ENCODE measurements around the gene TMPRSS3. TPM values are rescaled to one million over a fixed set of nuclear protein-coding genes. Genes with fewer than 3 reads are reported as not detected.

TMPRSS3 gene
- total and polyA plus RNA-seq, 9 of the 15 experiments (the other 6 are each of a cell fraction or from before 2014, with no cell fraction given), result 0.07 TPM; not detected in 8

GRCh38 chr21:42431196-42431595, 35.3 kb upstream of the TMPRSS3 start:
- no peaks in the 10 kb centered on the region for H3K36me3 ChIP-seq (ENCODE audit: control insufficient read depth, insufficient read depth, low read length)
- TF ChIP-seq ZC3H11A (IDR thresholded peaks at IDR 0.05; ENCODE audit: low read depth, low read length), result no peak
- TF ChIP-seq EWSR1 (IDR thresholded peaks at IDR 0.05; ENCODE audit: borderline replicate concordance, low read depth, partially characterized antibody), result no peak
- TF ChIP-seq MBD1 (CRISPR knock-in tag; IDR thresholded peaks at IDR 0.05), result no peak
- no peak for TF ChIP-seq MIER1 (IDR thresholded peaks at IDR 0.05; ENCODE audit: low read depth)
- TF ChIP-seq GTF2A2 (tag; IDR thresholded peaks at IDR 0.05), result no peak
- TF ChIP-seq JUNB (CRISPR knock-in tag; conservative IDR thresholded peaks at IDR 0.05), result no peak
- no peak for TF ChIP-seq ARID3A (IDR thresholded peaks at IDR 0.05; ENCODE audit: borderline replicate concordance, low read depth, low read length)
- TF ChIP-seq HMG20A (CRISPR knock-in tag; conservative IDR thresholded peaks at IDR 0.05), result no peak
- no peak for TF ChIP-seq RBM39 (optimal IDR thresholded peaks at IDR 0.05; ENCODE audit: low read depth, low read length)
- no peak for TF ChIP-seq ASH1L (IDR thresholded peaks at IDR 0.05; ENCODE audit: borderline replicate concordance, low read depth, partially characterized antibody)
- no peak for TF ChIP-seq NFXL1 (CRISPR knock-in tag; IDR thresholded peaks at IDR 0.05)
- no peak for TF ChIP-seq ZBTB9 (CRISPR knock-in tag; IDR thresholded peaks at IDR 0.05)
- TF ChIP-seq HDGF (IDR thresholded peaks at IDR 0.05), result no peak
- no peak for FAIRE-seq
- no peak for ATAC-seq
- WGBS (ENCODE audit: insufficient coverage, low coverage, missing lambda C conversion rate), result 4% methylated on average over 7 of the region's 7 CpGs
- peaks cover 13 to 23% of the 10 kb centered on the region in 2 experiments; a peak in 4 of 5 replicates for H3K4me1 ChIP-seq (replicated peaks in 1 of 2; ENCODE audit: control insufficient read depth in 2 of 2, insufficient read depth in 2 of 2, low read length in 2 of 2)
- BruUV-seq (replicated peaks), result no TSS peak
- POLR2A ChIA-PET, result no interaction called here
- H3K27me3 ChIP-seq (ENCODE audit: control insufficient read depth in 2 of 2, insufficient read depth in 2 of 2, low read length in 2 of 2), result peaks cover 0 to 10% of the 10 kb centered on the region in 2 experiments; a peak in 1 of 5 replicates
- peak overlapping the region in 1 of 2 experiments; percentile 13; a peak in 1 of 4 replicates for H3K9ac ChIP-seq (ENCODE audit: insufficient read depth in 1 of 2, low read depth in 2 of 2, low read length in 2 of 2)
- CTCF ChIA-PET (ENCODE audit: low intra/inter-chr PET ratio), result no interaction called here
- H3K79me2 ChIP-seq (ENCODE audit: control insufficient read depth, insufficient read depth, low read length), result no peaks in the 10 kb centered on the region
- in situ Hi-C loops (cut with MboI) (no loop called here), intact Hi-C loops (cut with micrococcal nuclease) (no loop called here)
- DNase-seq (ENCODE audit: extremely low read depth in 1 of 4, low spot score in 3 of 4), result no peak
- no peak overlapping the region for H3K4me2 ChIP-seq (ENCODE audit: insufficient read depth, low read length)
- H3K27ac ChIP-seq (ENCODE audit: extremely low read depth, low read depth, low read length), result no peak overlapping the region
- H3K4me3 ChIP-seq, result no peak overlapping the region
- no peaks in the 10 kb centered on the region for H3K9me3 ChIP-seq (replicated peaks; ENCODE audit: control insufficient read depth, insufficient read depth, low read depth, low read length)
- no peaks in the 10 kb centered on the region; the same call in 1 of the 2 replicates for H4K20me1 ChIP-seq (replicated peaks; ENCODE audit: control insufficient read depth, insufficient read depth, low read length)
- H2AFZ ChIP-seq (ENCODE audit: low read depth, low read length), result no peak overlapping the region
- no peaks in the 10 kb centered on the region for H3K9me1 ChIP-seq (ENCODE audit: control insufficient read depth, insufficient read depth, low read length)
